ENCODE data around the gene LRRC72. TPM values are rescaled to one million over a fixed set of nuclear protein-coding genes. Genes with fewer than 3 reads are reported as not detected.

The LRRC72 gene
- total RNA-seq, 1 donor from 2014 or later, result not detected

DNA sequence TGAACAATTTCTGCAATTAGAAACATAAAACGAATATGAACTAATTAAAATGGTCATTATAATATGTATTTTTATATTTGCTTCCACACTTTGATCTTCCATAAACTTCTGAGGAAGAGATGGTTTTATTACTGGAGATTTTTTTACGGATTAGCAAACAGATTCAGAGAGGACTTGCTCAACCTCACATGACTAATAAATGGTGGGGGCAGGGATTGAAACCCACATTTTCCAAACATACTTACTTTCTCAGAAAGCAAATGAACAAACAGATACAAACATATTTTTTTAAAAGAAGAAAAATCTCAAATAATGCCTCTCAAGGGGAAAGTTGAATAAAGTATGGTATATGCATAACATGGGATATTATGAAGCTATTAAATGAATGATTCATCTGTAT is 100.6 kb downstream of the LRRC72 start:
- no peaks in the 10 kb centered on the region for H3K27me3 Mint-ChIP-seq (ENCODE audit: unreplicated experiment)
- H3K4me1 Mint-ChIP-seq (ENCODE audit: unreplicated experiment), result peaks cover 1% of the 10 kb centered on the region
- H3K27ac Mint-ChIP-seq (ENCODE audit: unreplicated experiment), result no peak overlapping the region
- H3K36me3 Mint-ChIP-seq (ENCODE audit: unreplicated experiment), result peaks cover 14% of the 10 kb centered on the region
- H3K9me3 Mint-ChIP-seq (ENCODE audit: unreplicated experiment), result no peaks in the 10 kb centered on the region
- DNase-seq (ENCODE audit: extremely low spot score, unreplicated experiment), result no peak
- H3K4me3 Mint-ChIP-seq (ENCODE audit: unreplicated experiment), result no peak overlapping the region
- TF ChIP-seq, protein P1, sequence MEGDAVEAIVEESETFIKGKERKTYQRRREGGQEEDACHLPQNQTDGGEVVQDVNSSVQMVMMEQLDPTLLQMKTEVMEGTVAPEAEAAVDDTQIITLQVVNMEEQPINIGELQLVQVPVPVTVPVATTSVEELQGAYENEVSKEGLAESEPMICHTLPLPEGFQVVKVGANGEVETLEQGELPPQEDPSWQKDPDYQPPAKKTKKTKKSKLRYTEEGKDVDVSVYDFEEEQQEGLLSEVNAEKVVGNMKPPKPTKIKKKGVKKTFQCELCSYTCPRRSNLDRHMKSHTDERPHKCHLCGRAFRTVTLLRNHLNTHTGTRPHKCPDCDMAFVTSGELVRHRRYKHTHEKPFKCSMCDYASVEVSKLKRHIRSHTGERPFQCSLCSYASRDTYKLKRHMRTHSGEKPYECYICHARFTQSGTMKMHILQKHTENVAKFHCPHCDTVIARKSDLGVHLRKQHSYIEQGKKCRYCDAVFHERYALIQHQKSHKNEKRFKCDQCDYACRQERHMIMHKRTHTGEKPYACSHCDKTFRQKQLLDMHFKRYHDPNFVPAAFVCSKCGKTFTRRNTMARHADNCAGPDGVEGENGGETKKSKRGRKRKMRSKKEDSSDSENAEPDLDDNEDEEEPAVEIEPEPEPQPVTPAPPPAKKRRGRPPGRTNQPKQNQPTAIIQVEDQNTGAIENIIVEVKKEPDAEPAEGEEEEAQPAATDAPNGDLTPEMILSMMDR (IDR thresholded peaks at IDR 0.05), result no peak

DNA sequence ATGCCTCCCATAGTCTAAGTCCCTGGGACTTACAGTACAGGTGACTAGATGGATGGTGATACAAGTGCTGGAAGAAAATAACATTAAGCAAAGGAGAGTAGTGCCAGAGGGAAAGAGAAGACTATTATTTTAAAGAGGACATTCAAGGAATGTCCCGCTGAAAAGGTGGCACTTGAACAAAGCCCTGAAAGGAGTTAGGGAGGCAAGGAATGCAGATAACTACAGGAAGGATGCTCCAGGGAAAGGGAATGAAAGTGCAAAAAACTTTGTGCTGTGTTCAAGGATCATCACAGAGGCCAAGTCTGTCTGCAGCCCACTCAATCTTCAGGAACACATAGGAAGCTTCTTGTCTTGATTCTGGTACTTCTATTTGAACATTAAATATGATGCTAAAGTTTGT is 104.0 kb downstream of the LRRC72 start:
- peaks cover 23% of the 10 kb centered on the region for H3K36me3 Mint-ChIP-seq (ENCODE audit: unreplicated experiment)
- H3K4me1 Mint-ChIP-seq (ENCODE audit: unreplicated experiment), result peaks cover 1% of the 10 kb centered on the region
- no peaks in the 10 kb centered on the region for H3K9me3 Mint-ChIP-seq (ENCODE audit: unreplicated experiment)
- TF ChIP-seq, protein P1 (IDR thresholded peaks at IDR 0.05), result no peak
- H3K27ac Mint-ChIP-seq (ENCODE audit: unreplicated experiment), result no peak overlapping the region
- H3K27me3 Mint-ChIP-seq (ENCODE audit: unreplicated experiment), result no peaks in the 10 kb centered on the region
- DNase-seq (ENCODE audit: extremely low spot score, unreplicated experiment), result no peak
- no peak overlapping the region for H3K4me3 Mint-ChIP-seq (ENCODE audit: unreplicated experiment)

Other genes starting within 250 kb of the LRRC72 start
- gene CRPPA, start 105.3 kb upstream of the LRRC72 start, total RNA-seq, result 2.6 and 3.3 TPM in 2 replicates
- not detected in 2 replicates for gene SOSTDC1, start 61.1 kb upstream of the LRRC72 start, total RNA-seq
- gene ANKMY2, start 118.9 kb downstream of the LRRC72 start, total RNA-seq, result 16.9 TPM in 2 replicates
- gene BZW2, start 119.4 kb downstream of the LRRC72 start, total RNA-seq, result 60.9 and 61.3 TPM in 2 replicates
- gene TSPAN13, start 226.9 kb downstream of the LRRC72 start, total RNA-seq, result 4.9 and 5.5 TPM in 2 replicates